ENCODE data around the gene PCDHGA7.
"Not testable (repeated sequence)": the region's sequence is repeated elsewhere in the genome, so short reads cannot be mapped to it uniquely, and the experiment has no call there.

Gene PCDHGA7

DNA sequence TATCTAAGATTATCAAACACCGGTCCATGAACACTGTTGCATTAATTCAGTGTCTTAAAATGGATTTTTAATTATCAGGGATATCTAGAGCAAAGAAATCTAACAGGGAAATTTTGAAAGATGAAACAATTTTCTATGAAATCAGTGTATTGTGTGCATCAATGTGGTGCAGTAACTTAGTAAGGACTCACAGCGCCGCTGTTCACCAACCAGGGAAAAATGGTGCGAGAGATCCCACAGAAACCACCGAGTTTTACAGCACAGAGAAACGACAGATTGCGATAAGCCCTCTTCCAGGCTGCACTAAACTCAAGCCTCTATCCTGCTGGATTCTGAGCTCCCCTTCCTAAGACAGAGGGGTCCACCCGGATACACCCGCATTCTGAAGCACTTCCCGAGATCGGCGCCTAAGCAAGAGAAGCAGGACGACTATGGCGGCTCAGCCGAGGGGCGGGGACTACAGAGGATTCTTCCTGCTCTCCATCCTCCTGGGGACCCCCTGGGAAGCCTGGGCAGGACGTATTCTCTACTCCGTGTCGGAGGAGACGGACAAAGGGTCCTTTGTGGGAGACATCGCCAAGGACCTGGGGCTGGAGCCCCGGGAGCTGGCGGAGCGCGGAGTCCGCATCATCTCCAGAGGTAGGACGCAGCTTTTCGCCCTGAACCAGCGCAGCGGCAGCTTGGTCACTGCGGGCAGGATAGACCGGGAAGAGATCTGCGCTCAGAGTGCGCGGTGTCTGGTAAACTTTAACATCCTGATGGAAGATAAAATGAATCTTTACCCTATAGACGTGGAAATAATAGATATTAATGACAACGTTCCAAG is at the start of gene PCDHGA7:
Gene PCDHGA7, plus strand, starts transcription at position 274 of the 826 bp plus-strand sequence. Its CDS starts 158 bp downstream, at position 432.
- DNase-seq, result no peak

DNA sequence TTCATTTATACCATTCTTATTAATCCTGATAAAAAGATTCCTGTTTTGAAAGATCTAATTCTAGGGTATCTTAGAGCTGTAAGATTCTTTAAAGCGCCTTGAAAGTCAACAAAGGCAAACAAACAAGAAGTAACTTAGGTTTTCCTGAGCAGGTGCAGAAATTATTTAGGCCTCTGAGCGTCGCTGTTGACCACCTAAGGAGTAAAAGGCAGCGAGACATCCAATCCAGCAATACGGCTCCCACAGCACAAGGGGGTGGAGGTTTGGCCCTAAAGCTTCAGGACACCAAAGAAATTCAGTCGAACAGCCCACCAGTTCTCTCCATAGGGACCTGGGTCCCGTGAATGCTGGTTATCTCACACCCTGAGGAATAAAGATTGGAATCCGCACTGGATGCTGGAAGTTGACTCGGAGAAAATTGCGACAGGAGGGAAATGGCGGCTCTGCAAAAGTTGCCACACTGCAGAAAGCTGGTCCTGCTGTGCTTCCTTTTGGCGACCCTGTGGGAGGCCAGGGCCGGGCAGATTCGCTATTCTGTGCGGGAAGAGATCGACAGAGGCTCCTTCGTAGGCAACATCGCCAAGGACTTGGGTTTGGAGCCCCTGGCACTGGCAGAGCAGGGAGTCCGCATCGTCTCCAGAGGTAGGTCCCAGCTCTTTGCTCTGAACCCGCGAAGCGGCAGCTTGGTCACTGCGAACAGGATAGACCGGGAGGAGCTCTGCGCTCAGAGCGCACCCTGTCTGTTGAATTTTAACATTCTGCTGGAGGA is 43.8 kb upstream of the PCDHGA7 start, which contains the start of gene PCDHGA2:
Gene PCDHGA2, plus strand, starts transcription at position 223 of the 769 bp plus-strand sequence.
- DNase-seq, result no peak

DNA sequence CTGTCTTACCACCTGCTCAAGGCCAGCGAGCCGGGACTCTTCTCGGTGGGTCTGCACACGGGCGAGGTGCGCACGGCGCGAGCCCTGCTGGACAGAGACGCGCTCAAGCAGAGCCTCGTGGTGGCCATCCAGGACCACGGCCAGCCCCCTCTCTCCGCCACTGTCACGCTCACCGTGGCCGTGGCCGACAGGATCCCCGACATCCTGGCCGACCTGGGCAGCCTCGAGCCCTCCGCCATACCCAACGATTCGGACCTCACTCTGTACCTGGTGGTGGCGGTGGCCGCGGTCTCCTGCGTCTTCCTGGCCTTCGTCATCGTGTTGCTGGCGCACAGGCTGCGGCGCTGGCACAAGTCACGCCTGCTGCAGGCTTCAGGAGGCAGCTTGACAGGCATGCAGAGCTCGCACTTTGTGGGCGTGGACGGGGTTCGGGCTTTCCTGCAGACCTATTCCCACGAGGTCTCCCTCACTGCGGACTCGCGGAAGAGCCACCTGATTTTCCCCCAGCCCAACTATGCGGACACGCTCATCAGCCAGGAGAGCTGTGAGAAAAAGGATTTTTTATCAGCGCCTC is 41.7 kb upstream of the PCDHGA7 start:
- DNase-seq, result not testable (repeated sequence)

- DNase-seq, result no peak
These were observed 39.8 kb upstream of the PCDHGA7 start for GRCh38 chr5:141342773-141343172.

GRCh38 chr5:141343242-141343952 is 39.1 kb upstream of the PCDHGA7 start, which contains the start of gene PCDHGA3:
Gene PCDHGA3, plus strand, starts transcription at chr5:141343829. Its CDS starts 205 bp downstream, at chr5:141344034.
- DNase-seq, result no peak

DNA sequence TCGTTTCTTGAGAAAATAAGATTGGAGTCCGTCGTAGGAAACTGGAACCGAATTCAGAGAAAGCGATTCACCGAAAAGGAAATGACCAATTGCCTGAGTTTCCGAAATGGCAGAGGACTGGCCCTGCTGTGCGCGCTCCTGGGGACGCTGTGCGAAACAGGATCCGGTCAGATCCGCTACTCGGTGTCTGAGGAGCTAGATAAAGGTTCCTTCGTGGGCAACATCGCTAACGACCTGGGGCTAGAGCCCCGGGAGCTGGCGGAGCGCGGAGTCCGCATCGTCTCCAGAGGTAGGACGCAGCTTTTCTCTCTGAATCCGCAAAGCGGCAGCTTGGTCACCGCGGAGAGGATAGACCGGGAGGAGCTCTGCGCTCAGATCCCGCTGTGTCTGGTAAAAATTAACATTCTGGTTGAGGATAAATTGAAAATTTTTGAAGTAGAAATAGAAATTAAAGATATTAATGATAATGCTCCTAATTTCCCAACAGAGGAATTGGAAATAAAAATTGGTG is 38.5 kb upstream of the PCDHGA7 start:
- no peak for DNase-seq

DNA sequence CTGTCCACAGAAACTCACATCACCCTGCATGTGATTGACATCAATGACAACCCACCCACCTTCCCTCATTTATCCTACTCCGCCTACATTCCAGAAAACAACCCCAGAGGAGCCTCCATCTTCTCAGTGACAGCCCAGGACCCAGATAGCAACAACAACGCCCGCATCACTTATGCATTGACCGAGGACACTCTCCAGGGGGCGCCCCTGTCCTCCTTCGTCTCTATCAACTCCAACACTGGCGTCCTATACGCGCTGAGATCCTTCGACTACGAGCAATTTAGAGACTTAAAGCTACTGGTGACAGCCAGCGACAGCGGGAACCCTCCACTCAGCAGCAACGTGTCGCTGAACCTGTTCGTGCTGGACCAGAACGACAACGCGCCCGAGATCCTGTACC is 37.2 kb upstream of the PCDHGA7 start:
- no peak for DNase-seq

DNA sequence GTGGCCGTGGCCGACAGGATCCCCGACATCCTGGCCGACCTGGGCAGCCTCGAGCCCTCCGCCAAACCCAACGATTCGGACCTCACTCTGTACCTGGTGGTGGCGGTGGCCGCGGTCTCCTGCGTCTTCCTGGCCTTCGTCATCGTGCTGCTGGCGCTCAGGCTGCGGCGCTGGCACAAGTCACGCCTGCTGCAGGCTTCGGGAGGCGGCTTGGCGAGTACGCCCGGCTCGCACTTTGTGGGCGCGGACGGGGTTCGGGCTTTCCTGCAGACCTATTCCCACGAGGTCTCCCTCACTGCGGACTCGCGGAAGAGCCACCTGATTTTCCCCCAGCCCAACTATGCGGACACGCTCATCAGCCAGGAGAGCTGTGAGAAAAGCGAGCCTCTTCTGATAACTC is 36.5 kb upstream of the PCDHGA7 start:
- not testable (repeated sequence) for DNase-seq

DNA sequence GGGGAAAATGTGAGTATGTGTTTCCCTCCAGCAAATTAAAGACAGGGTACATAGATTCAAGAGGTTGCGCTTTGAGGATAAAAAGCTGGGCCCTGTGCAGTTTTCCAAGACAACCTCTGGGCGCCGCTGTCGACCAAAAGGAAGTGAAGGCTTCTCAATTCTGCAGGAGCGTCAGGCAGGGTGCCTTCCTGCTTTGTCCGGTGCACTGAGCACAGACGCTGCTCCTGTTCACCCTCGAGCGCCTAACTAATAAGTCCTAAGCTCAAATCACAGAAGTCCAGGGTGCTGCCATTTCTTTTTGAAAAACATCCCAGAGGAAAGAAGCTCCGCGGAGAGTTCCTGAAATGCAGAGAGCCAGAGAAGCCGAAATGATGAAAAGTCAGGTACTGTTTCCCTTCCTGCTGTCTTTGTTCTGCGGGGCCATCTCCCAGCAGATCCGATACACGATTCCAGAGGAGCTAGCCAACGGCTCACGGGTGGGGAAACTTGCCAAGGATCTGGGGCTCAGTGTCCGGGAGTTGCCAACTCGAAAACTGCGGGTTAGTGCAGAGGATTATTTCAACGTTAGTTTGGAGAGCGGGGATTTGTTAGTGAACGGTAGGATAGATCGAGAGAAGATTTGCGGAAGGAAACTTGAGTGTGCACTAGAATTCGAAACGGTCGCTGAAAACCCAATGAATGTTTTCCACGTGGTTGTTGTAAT is 32.5 kb upstream of the PCDHGA7 start, which contains the start of gene PCDHGB1:
Gene PCDHGB1, plus strand, starts transcription at position 183 of the 703 bp plus-strand sequence. Its CDS starts 162 bp downstream, at position 345.
- DNase-seq, result no peak

DNA sequence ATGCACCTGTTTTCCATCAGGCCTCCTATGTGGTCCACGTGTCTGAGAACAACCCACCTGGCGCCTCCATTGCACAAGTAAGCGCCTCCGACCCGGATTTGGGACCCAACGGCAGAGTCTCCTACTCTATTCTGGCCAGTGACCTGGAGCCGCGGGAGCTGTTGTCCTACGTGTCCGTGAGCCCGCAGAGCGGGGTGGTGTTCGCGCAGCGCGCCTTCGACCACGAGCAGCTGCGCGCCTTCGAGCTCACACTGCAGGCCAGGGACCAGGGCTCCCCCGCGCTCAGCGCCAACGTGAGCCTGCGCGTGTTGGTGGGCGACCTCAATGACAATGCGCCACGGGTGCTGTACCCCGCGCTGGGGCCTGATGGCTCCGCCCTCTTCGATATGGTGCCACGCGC is 31.0 kb upstream of the PCDHGA7 start:
- DNase-seq, result no peak

- DNase-seq, result no peak
These were observed 27.6 kb upstream of the PCDHGA7 start, which contains the start of gene PCDHGA4 for GRCh38 chr5:141354900-141355469. Gene PCDHGA4, plus strand, starts transcription at chr5:141355021. Its CDS starts 87 bp downstream, at chr5:141355108.

DNA sequence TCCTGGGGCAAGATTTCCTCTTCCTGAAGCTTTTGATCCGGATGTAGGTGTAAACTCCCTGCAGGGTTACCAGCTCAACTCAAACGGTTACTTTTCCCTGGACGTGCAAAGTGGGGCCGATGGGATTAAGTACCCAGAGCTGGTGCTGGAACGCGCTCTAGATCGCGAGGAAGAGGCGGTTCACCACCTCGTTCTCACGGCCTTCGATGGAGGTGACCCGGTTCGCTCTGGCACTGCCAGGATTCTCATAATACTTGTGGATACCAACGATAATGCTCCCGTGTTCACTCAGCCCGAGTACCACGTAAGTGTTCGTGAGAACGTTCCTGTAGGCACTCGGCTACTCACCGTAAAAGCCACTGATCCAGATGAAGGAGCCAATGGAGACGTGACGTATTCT is 26.9 kb upstream of the PCDHGA7 start:
- DNase-seq, result no peak

DNA sequence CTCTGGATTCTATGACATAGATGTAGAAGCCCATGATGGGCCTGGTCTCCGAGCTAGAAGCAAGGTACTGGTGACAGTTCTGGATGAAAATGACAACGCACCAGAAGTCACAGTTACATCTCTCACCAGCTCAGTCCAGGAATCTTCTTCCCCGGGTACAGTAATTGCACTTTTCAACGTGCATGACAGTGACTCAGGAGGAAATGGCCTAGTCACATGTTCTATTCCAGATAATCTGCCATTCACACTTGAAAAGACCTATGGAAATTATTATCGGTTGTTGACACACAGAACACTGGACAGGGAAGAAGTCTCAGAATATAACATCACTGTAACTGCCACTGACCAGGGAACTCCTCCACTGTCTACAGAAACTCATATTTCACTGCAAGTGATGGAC is 26.4 kb upstream of the PCDHGA7 start:
- DNase-seq, result no peak

GRCh38 chr5:141356950-141357349 is 25.6 kb upstream of the PCDHGA7 start:
- no peak for DNase-seq

GRCh38 chr5:141359790-141360426 is 22.6 kb upstream of the PCDHGA7 start, which contains the start of gene PCDHGB2:
Gene PCDHGB2, plus strand, starts transcription at chr5:141359994. Its CDS starts 142 bp downstream, at chr5:141360136.
- DNase-seq, result peak; percentile 15

- no peak for DNase-seq
These were observed 21.9 kb upstream of the PCDHGA7 start for GRCh38 chr5:141360685-141361084.

DNA sequence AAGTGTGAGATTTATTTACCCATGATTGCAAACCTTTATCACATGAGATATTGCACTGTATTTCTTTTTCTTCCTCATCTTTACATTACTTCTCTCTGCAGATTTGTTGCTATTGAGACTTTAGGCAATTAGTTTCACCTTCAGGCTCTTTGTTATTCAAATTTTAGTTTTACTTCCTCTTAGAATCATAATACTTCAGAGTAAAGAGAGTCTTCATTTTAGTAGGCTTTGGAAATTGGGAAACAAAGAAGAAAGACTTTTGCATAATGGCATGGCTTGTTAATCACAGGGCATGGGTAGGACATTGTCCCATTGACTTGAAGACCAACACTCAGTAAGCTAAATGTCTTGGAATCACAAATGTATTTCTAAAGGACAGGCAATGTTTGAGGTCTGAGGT is 19.8 kb upstream of the PCDHGA7 start:
- DNase-seq, result no peak

GRCh38 chr5:141363952-141364660 is 18.4 kb upstream of the PCDHGA7 start, which contains the start of gene PCDHGA5:
Gene PCDHGA5, plus strand, starts transcription at chr5:141364162. Its CDS starts 169 bp downstream, at chr5:141364331.
- DNase-seq, result no peak

DNA sequence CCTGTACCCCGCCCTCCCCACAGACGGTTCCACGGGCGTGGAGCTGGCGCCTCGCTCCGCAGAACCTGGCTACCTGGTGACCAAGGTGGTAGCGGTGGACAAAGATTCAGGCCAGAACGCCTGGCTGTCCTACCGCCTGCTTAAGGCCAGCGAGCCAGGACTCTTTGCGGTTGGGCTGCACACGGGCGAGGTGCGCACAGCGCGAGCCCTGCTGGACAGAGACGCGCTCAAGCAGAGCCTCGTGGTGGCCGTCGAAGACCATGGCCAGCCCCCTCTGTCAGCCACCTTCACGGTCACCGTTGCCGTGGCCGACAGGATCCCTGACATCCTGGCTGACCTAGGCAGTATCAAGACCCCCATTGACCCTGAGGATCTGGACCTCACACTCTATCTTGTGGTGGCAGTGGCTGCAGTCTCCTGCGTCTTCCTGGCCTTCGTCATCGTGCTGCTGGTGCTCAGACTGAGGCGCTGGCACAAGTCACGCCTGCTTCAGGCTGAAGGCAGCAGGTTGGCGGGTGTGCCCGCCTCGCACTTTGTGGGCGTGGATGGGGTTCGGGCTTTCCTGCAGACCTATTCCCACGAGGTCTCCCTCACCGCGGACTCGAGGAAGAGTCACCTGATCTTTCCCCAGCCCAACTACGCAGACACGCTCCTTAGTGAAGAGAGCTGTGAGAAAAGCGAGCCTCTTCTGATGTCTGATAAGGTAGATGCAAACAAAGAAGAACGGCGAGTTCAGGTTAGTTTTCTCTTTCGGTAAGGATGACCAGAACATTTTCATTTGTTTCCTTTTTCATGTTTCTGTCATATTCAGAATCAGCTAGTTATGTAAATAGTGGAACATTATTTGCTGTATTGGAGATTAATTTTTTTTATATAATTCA is 16.3 kb upstream of the PCDHGA7 start:
- DNase-seq, result no peak
